ENCODE data around the gene MBNL1.
A peak's percentile ranks its signal among the peaks of the same experiment; 100 is the strongest.

The MBNL1 gene

GRCh38 chr3:152349392-152349791, 80.7 kb downstream of the MBNL1 start:
- intact Hi-C loops (cut with DNase I; ENCODE audit: low total_unique reads) = no loop called here
- Histone ChIP-seq H3K4me3 (no peak overlapping the region), H3K27me3 (no peaks in the 10 kb centered on the region), H3K27ac (peak overlapping the region; percentile 20 to 49), H3K36me3 (no peaks in the 10 kb centered on the region), H3K4me1 (peaks cover 0 to 97% (median 38%) of the 10 kb centered on the region in 4 donors), H3K9me3 (no peaks in the 10 kb centered on the region)
- no peak for DNase-seq
- no peak for TF ChIP-seq CTCF (IDR thresholded peaks at IDR 0.05)

DNA sequence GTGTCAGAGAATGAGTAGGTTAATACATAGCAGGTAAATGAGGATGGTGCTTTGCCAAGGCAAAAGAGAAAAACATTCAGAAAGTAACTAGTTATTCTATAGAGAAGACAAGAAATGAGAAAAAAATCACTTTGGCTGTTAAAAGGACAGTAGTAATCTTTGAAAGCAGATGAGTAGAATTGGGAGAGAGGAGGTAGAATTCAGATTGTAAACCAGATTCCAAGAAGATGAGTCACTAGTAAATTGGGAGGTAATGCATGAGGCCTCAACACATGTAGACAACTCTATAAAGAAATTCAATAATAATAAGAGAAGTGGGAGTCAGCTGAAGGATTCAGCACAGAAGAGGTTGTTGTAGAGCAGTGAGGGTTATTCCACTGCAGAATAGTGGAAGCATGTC, 81.4 kb downstream of the MBNL1 start:
- no peak for DNase-seq
- H3K4me1 ChIP-seq = peaks cover 0 to 97% (median 32%) of the 10 kb centered on the region in 4 donors
- H3K27me3 ChIP-seq = no peaks in the 10 kb centered on the region
- H3K36me3 ChIP-seq = no peaks in the 10 kb centered on the region
- intact Hi-C loops (cut with DNase I; ENCODE audit: low total_unique reads) = no loop called here
- no peaks in the 10 kb centered on the region for H3K9me3 ChIP-seq
- no peak for TF ChIP-seq CTCF (IDR thresholded peaks at IDR 0.05)
- no peak overlapping the region for H3K4me3 ChIP-seq
- peak overlapping the region; percentile 20 for H3K27ac ChIP-seq

- H3K4me3 ChIP-seq = no peak overlapping the region
- peaks cover 0 to 97% (median 31%) of the 10 kb centered on the region in 4 donors for H3K4me1 ChIP-seq
- H3K27me3 ChIP-seq = no peaks in the 10 kb centered on the region
- no peaks in the 10 kb centered on the region for H3K9me3 ChIP-seq
- intact Hi-C loops (cut with DNase I; ENCODE audit: low total_unique reads) = no loop called here
- H3K27ac ChIP-seq = peak overlapping the region; percentile 20
- TF ChIP-seq CTCF (IDR thresholded peaks at IDR 0.05) = no peak
- no peaks in the 10 kb centered on the region for H3K36me3 ChIP-seq
- no peak for DNase-seq
Observed at GRCh38 chr3:152350776-152351175, 82.0 kb downstream of the MBNL1 start.

GRCh38 chr3:152352554-152352953, 83.8 kb downstream of the MBNL1 start:
- intact Hi-C loops (cut with DNase I; ENCODE audit: low total_unique reads) = no loop called here
- no peaks in the 10 kb centered on the region for H3K36me3 ChIP-seq
- peaks cover 0 to 97% (median 38%) of the 10 kb centered on the region in 4 donors for H3K4me1 ChIP-seq
- no peaks in the 10 kb centered on the region for H3K27me3 ChIP-seq
- H3K4me3 ChIP-seq = no peak overlapping the region
- DNase-seq = no peak
- peak overlapping the region; percentile 10 to 40 for H3K27ac ChIP-seq
- no peak for TF ChIP-seq CTCF (IDR thresholded peaks at IDR 0.05)
- no peaks in the 10 kb centered on the region for H3K9me3 ChIP-seq

DNA sequence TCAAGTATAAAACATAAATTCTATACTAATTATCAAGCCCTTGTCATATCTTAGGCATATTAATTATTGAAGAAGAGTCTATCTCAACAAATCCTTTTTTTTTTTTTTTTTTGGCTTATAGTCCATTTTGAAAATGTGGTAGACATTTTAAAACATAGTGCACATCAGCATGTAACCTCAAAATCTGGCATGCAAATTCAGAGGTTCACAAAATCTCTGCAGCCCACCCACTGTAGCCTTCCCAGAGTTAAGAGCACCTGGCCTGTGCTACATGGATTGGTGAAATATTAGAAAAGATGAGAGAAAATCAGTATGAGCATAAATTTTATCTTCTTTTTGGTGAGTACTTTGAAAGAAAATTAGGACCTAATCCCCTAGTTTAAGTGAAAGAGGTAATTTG, 84.8 kb downstream of the MBNL1 start:
- H3K4me1 ChIP-seq = peaks cover 0 to 97% (median 36%) of the 10 kb centered on the region in 4 donors
- H3K36me3 ChIP-seq = no peaks in the 10 kb centered on the region
- H3K4me3 ChIP-seq = no peak overlapping the region
- no peak for TF ChIP-seq CTCF (IDR thresholded peaks at IDR 0.05)
- peak overlapping the region in 1 of 2 donors; percentile 40 for H3K27ac ChIP-seq
- DNase-seq = no peak
- no peaks in the 10 kb centered on the region for H3K27me3 ChIP-seq
- intact Hi-C loops (cut with DNase I; ENCODE audit: low total_unique reads) = no loop called here
- no peaks in the 10 kb centered on the region for H3K9me3 ChIP-seq
